Measurements from ENCODE around the gene PCID2. TPM values are rescaled to one million over a fixed set of nuclear protein-coding genes. Genes with fewer than 3 reads are reported as not detected.

PCID2 gene
- polyA plus RNA-seq, 1 of the 3 experiments (the other 2 are of a cell fraction), result 69.8 TPM

GRCh38 chr13:113223070-113223469 lies 14.6 kb upstream of the PCID2 start:
- ChIA-PET CTCF (interaction anchor here (0.6 kb wide), 1 partner anchor 10 kb away, joined by 3 read pairs; no protein-coding TSS in a partner anchor), POLR2A (no interaction called here)
- H3K27ac ChIP-seq (ENCODE audit: low read depth in 2 of 2, low read length in 1 of 2), result no peak overlapping the region
- H3K9me3 ChIP-seq, result no peaks in the 10 kb centered on the region
- 98% methylated on average over 7 of the region's 7 CpGs for WGBS (ENCODE audit: low lambda C conversion rate)
- no peak overlapping the region for H3K4me3 ChIP-seq (ENCODE audit: low read depth in 2 of 2, low read length in 1 of 2)
- H2AFZ ChIP-seq (ENCODE audit: low read depth), result no peak overlapping the region
- no peaks in the 10 kb centered on the region; a peak in 1 of 4 replicates for H3K4me1 ChIP-seq (ENCODE audit: control insufficient read depth in 1 of 2, insufficient read depth in 2 of 2, low read depth in 1 of 2, low read length in 1 of 2)
- no peaks in the 10 kb centered on the region for H3K27me3 ChIP-seq (ENCODE audit: insufficient read depth)
- H3K9me2 ChIP-seq, result no peaks in the 10 kb centered on the region
- TF ChIP-seq IRF3 (IDR thresholded peaks at IDR 0.05; ENCODE audit: low read depth, low read length) (no peak), SIN3A (IDR thresholded peaks at IDR 0.05; ENCODE audit: borderline replicate concordance, low read depth, low read length) (no peak), ELF1 (IDR thresholded peaks at IDR 0.05) (no peak), POLR2AphosphoS5 (IDR thresholded peaks at IDR 0.05; ENCODE audit: low read depth, low read length) (no peak), TAF1 (IDR thresholded peaks at IDR 0.05; ENCODE audit: borderline replicate concordance, low read depth, low read length) (no peak), NFIC (IDR thresholded peaks at IDR 0.05; ENCODE audit: borderline replicate concordance) (no peak), SMC3 (IDR thresholded peaks at IDR 0.05; ENCODE audit: low read depth, low read length) (no peak), TCF12 (IDR thresholded peaks at IDR 0.05) (no peak), EP300 (IDR thresholded peaks at IDR 0.05; ENCODE audit: borderline replicate concordance in 1 of 2, low read depth in 1 of 2, low read length in 1 of 2) (no peak), MEF2A (IDR thresholded peaks at IDR 0.05; ENCODE audit: borderline replicate concordance, low read depth) (no peak), REST (IDR thresholded peaks at IDR 0.05; ENCODE audit: low read depth, low read length) (no peak), JUND (IDR thresholded peaks at IDR 0.05) (no peak), FOXM1 (IDR thresholded peaks at IDR 0.05; ENCODE audit: low read depth) (no peak), RXRA (IDR thresholded peaks at IDR 0.05; ENCODE audit: borderline replicate concordance, low read depth) (no peak), RFX5 (IDR thresholded peaks at IDR 0.05; ENCODE audit: low read length) (no peak), FOXJ3 (CRISPR knock-in tag; IDR thresholded peaks at IDR 0.05) (no peak), CTCF (IDR thresholded peaks at IDR 0.05) (no peak)
- TF ChIP-seq, protein P1, sequence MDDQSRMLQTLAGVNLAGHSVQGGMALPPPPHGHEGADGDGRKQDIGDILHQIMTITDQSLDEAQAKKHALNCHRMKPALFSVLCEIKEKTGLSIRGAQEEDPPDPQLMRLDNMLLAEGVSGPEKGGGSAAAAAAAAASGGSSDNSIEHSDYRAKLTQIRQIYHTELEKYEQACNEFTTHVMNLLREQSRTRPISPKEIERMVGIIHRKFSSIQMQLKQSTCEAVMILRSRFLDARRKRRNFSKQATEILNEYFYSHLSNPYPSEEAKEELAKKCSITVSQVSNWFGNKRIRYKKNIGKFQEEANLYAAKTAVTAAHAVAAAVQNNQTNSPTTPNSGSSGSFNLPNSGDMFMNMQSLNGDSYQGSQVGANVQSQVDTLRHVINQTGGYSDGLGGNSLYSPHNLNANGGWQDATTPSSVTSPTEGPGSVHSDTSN (IDR thresholded peaks at IDR 0.05), result no peak
- TF ChIP-seq, protein P2, sequence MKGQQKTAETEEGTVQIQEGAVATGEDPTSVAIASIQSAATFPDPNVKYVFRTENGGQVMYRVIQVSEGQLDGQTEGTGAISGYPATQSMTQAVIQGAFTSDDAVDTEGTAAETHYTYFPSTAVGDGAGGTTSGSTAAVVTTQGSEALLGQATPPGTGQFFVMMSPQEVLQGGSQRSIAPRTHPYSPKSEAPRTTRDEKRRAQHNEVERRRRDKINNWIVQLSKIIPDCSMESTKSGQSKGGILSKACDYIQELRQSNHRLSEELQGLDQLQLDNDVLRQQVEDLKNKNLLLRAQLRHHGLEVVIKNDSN (IDR thresholded peaks at IDR 0.05; ENCODE audit: borderline replicate concordance, low read depth), result no peak
- peaks cover 98% of the 10 kb centered on the region for H3K79me2 ChIP-seq (ENCODE audit: insufficient read depth)
- no peak overlapping the region for H3K9ac ChIP-seq
- peaks cover 34 to 41% of the 10 kb centered on the region in 2 experiments for H3K36me3 ChIP-seq (replicated peaks in 1 of 2; ENCODE audit: control insufficient read depth in 1 of 2, insufficient read depth in 2 of 2, low read length in 1 of 2)
- H3K4me2 ChIP-seq, result no peak overlapping the region
- no peaks in the 10 kb centered on the region for H3F3A ChIP-seq (replicated peaks; ENCODE audit: insufficient read depth)
- H4K20me1 ChIP-seq (ENCODE audit: insufficient read depth), result peaks cover 55% of the 10 kb centered on the region
- no peak for DNase-seq

Measured in SK-N-SH (cell line).